ENCODE results near the gene PRCD. TPM values are rescaled to one million over a fixed set of nuclear protein-coding genes. Genes with fewer than 3 reads are reported as not detected.
A peak's percentile ranks its signal among the peaks of the same experiment; 100 is the strongest.

Gene PRCD
- total and polyA plus RNA-seq, 12 donors: 1.5 to 37.2 (median 5.0) TPM; not detected in 2

DNA sequence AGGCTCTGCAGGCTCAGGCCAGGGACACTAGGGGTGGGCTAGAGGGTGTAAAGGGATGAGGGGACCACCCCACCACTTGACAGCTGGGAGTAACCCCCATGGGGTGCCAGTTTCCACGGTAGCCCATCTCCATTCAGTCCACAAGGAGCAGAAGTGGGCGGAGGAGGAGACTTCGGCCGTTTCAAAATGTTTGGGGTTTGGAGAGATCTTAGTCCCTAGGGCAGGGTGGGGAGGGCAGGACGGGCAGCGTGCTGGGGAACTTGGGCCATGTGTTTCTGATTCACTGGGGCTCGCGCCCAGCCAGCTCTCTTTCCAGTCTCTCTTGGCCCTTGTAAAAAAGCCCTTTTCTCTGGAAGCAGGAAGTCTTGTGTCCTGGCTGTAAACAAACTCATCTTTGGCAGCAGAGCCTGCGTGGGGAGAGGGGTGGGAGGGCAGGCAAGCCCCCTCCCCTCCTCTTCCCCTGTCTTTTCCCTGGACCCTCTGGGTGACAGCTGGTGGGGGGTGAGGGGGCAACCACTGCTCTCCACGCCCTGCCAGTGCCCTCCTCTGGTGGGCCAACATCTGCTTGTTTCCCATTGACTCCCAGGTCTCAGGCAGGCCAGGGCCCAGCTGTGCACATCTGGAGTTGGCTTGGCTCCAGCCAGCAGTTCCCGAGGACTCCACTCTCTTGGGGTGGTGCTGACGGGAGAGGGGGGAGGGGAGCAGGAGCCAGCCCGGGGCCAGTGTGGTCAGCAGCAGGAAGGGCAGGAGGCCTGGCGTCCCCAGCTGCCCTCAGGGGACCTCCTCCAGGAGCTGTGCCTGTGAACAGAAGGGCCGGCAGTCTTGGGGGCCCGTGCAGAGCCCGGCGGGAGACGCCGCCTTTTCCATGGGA lies 10.4 kb upstream of the PRCD start:
- Histone ChIP-seq H3K4me3 (no peak overlapping the region), H3K9me3 (replicated peaks in 1 of 3) (no peaks in the 10 kb centered on the region), H3K27me3 (no peaks in the 10 kb centered on the region), H3K36me3 (replicated peaks in 1 of 2) (no peaks in the 10 kb centered on the region), H3K27ac (peak overlapping the region in 4 of 5 donors; percentile 62 to 91 (median 78)), H3K4me1 (replicated peaks in 1 of 2) (peaks cover 22 to 52% of the 10 kb centered on the region in 2 donors)
- TF ChIP-seq, protein P1, sequence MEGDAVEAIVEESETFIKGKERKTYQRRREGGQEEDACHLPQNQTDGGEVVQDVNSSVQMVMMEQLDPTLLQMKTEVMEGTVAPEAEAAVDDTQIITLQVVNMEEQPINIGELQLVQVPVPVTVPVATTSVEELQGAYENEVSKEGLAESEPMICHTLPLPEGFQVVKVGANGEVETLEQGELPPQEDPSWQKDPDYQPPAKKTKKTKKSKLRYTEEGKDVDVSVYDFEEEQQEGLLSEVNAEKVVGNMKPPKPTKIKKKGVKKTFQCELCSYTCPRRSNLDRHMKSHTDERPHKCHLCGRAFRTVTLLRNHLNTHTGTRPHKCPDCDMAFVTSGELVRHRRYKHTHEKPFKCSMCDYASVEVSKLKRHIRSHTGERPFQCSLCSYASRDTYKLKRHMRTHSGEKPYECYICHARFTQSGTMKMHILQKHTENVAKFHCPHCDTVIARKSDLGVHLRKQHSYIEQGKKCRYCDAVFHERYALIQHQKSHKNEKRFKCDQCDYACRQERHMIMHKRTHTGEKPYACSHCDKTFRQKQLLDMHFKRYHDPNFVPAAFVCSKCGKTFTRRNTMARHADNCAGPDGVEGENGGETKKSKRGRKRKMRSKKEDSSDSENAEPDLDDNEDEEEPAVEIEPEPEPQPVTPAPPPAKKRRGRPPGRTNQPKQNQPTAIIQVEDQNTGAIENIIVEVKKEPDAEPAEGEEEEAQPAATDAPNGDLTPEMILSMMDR (IDR thresholded peaks at IDR 0.05): no peak
- TF ChIP-seq POLR2A (IDR thresholded peaks at IDR 0.05): no peak
- intact Hi-C loops (cut with DNase I): loop anchor here in 1 of 2 donors (10.0 kb wide), 2 partner anchors 55 to 95 kb away; partner anchors contain the start of gene ST6GALNAC2
- 37 to 52% (median 40%) methylated on average over 8 to 20 of the region's 20 CpGs for WGBS, 4 donors
- DNase-seq: peak; percentile 54 to 87 (median 69)

DNA sequence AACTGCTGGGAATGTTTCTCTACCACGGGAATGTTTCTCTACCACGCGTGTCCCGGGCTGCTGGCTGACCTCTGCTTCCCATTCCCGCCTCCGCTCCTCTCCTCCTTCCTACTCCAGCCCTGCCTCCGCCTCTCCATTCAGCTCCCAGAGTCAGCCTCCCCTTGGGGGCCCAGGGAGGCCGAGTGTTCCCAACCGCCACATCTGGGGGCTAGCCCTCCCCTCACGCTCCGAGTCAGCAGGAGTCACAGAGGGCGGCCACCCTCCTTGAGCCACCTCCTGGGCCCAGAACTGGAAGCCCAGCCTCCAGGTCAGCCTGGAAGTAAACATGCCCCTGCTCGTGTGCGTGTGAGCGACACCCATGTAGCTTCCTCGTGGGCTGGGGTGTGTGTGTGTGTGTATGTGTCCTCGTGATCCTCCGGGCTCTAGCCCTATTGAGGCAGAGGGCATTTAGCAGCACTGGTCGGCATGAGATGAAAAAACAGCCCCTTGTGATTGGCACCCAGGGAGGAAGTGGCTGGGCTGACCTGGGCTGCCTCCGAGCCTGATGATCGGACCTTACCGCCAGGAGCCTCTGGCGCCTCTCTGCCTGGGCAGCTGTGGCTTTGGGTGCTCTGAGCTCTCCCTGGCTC lies 9.6 kb upstream of the PRCD start:
- DNase-seq: peak in 1 of 7 donors; percentile 25
- no peak for TF ChIP-seq POLR2A (IDR thresholded peaks at IDR 0.05)
- TF ChIP-seq, protein P1 (IDR thresholded peaks at IDR 0.05): no peak
- H3K27ac ChIP-seq: peak overlapping the region in 4 of 5 donors; percentile 62 to 91 (median 78)
- WGBS, 4 donors: 50 to 72% (median 57%) methylated on average over 22 to 23 of the region's 23 CpGs
- peaks cover 16 to 46% of the 10 kb centered on the region in 2 donors for H3K4me1 ChIP-seq (replicated peaks in 1 of 2)
- no peaks in the 10 kb centered on the region for H3K9me3 ChIP-seq (replicated peaks in 1 of 3)
- intact Hi-C loops (cut with DNase I): no loop called here
- H3K4me3 ChIP-seq: no peak overlapping the region
- no peaks in the 10 kb centered on the region for H3K36me3 ChIP-seq (replicated peaks in 1 of 2)
- H3K27me3 ChIP-seq: no peaks in the 10 kb centered on the region

DNA sequence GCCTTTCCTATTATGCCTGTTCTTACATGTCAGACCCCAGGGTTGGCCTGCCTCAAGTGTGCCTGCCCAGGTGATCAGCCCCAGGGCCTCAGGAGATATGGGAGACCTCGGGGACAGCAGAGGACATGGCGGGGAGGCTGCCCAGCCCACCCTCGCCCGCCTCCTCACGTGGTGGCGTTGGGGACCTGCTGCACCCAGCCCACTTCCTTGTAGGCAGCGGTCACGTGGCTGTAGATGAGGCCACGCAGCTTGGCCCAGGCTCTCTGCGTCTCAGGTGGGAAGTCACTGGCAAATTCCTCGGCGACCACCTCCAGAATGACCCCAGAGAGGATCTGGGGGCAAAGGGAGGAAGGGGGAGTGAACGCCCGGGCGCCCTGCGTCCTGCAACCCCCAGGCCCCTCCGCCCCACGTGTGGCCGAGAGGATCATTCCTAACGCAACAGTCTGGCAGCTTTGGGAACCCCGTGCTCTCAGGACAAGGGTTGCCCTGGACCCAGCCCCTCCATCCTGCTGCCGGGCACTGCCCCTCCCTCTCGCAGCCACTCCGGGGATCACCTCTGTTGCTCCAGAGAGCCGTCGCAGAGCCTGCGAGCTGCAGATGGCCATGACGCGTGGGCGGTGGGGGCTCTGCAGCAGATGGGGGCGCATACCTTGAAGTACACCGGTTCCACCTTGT lies 8.9 kb upstream of the PRCD start:
- Histone ChIP-seq H3K9me3 (replicated peaks in 1 of 3) (no peaks in the 10 kb centered on the region), H3K27me3 (no peaks in the 10 kb centered on the region), H3K36me3 (replicated peaks in 1 of 2) (no peaks in the 10 kb centered on the region), H3K4me3 (no peak overlapping the region), H3K4me1 (replicated peaks in 1 of 2) (peaks cover 15 to 43% of the 10 kb centered on the region in 2 donors), H3K27ac (peak overlapping the region in 4 of 5 donors; percentile 62 to 91 (median 78))
- DNase-seq: no peak
- WGBS, 4 donors: 80 to 87% (median 82%) methylated on average over 22 to 32 of the region's 32 CpGs
- TF ChIP-seq POLR2A (IDR thresholded peaks at IDR 0.05): no peak
- TF ChIP-seq, protein P1 (IDR thresholded peaks at IDR 0.05): no peak
- intact Hi-C loops (cut with DNase I): no loop called here

All from adrenal gland (tissue), 12 donors.